ENCODE measurements around the gene BAD.

GRCh38 chr11:64232967-64233315, 51.5 kb downstream of the BAD start:
- TF ChIP-seq, protein P1, sequence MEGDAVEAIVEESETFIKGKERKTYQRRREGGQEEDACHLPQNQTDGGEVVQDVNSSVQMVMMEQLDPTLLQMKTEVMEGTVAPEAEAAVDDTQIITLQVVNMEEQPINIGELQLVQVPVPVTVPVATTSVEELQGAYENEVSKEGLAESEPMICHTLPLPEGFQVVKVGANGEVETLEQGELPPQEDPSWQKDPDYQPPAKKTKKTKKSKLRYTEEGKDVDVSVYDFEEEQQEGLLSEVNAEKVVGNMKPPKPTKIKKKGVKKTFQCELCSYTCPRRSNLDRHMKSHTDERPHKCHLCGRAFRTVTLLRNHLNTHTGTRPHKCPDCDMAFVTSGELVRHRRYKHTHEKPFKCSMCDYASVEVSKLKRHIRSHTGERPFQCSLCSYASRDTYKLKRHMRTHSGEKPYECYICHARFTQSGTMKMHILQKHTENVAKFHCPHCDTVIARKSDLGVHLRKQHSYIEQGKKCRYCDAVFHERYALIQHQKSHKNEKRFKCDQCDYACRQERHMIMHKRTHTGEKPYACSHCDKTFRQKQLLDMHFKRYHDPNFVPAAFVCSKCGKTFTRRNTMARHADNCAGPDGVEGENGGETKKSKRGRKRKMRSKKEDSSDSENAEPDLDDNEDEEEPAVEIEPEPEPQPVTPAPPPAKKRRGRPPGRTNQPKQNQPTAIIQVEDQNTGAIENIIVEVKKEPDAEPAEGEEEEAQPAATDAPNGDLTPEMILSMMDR (IDR thresholded peaks at IDR 0.05 in 8 of 11, conservative IDR thresholded peaks at IDR 0.05 in 3 of 11), result no peak
- no peak for TF ChIP-seq POLR2A (IDR thresholded peaks at IDR 0.05)

Measured in spleen (tissue), 7 donors.